Tibial nerve (tissue), 4 donors: ENCODE results near the gene GMDS. TPM values are rescaled to one million over a fixed set of nuclear protein-coding genes. Genes with fewer than 3 reads are reported as not detected.
A peak's percentile ranks its signal among the peaks of the same experiment; 100 is the strongest.

Experiments used
- DNase-seq, 2 donors: peaks; one replicate each; pipeline ENCODE4 v3.0.0-alpha.2; 2019; ENCODE audit warnings: low spot score in 2 of 2
- H3K27ac ChIP-seq, 4 donors: fragments of 200-600 bp; sonication (generic) in 3 of 4; one replicate each; pipeline ENCODE4 v1.5.1; 2017 to 2019; ENCODE audit warnings: mild to moderate bottlenecking in 1 of 4
- H3K27me3 ChIP-seq, 2 donors: fragments of 200-600 bp; sonication (generic) in 1 of 2; one replicate each; pipeline versions ENCODE4 v1.5.1 to v1.6.0; 2017 to 2019
- H3K36me3 ChIP-seq, 3 donors: fragments of 200-600 bp; sonication (generic); one replicate each; pipeline ENCODE4 v1.5.1; 2018 to 2019
- H3K4me1 ChIP-seq, 4 donors: fragments of 200-600 bp; sonication (generic) in 3 of 4; one replicate each; pipeline ENCODE4 v1.5.1; 2017 to 2019
- H3K4me3 ChIP-seq, 4 donors: fragments of 200-600 bp; sonication (generic) in 3 of 4; one replicate each; pipeline ENCODE4 v1.5.1; 2017 to 2019; ENCODE audit warnings: mild to moderate bottlenecking in 1 of 4, moderate library complexity in 1 of 4
- H3K9me3 ChIP-seq, 4 donors: fragments of 200-600 bp; sonication (generic) in 3 of 4; one replicate each; pipeline ENCODE4 v1.5.1; 2017 to 2019
- CTCF ChIP-seq, 5 experiments: fragments of 200-600 bp in 3 of 5; fragments of 450-650 bp in 2 of 5; sonication (generic) in 3 of 5; IDR thresholded peaks; one replicate each; pipeline ENCODE4 v1.5.1; 2016 to 2019; ENCODE audit warnings: antibody characterized with exemption in 5 of 5, mild to moderate bottlenecking in 3 of 5, moderate library complexity in 2 of 5
- EP300 ChIP-seq, 2 donors: sonication (generic); formaldehyde crosslinking; IDR thresholded peaks; one replicate each; pipeline ENCODE4 v1.6.1; 2017; ENCODE audit warnings: antibody characterized with exemption in 2 of 2, mild to moderate bottlenecking in 1 of 2
- POLR2A ChIP-seq, 2 donors: fragments of 450-650 bp; IDR thresholded peaks; one replicate each; pipeline ENCODE4 v1.6.1; 2017; ENCODE audit warnings: antibody characterized with exemption in 2 of 2, mild to moderate bottlenecking in 2 of 2, moderate library complexity in 2 of 2
- WGBS, 2 donors: methylation state at CpG; one replicate each; pipeline ENCODE4 v1.1.5; 2018; 5-methylcytosine and 5-hydroxymethylcytosine counted together
- total RNA-seq, 4 donors: library from RNA; depleted of rRNA; stranded (reverse); fragments of >200 nt; gene quantifications; one replicate each; pipeline ENCODE4 v1.1.0, GENCODE V29; 2016

GMDS gene
- total RNA-seq, 4 donors from 2014 or later: 14.9 to 46.5 (median 32.8) TPM

GRCh38 chr6:1620504-1621069, 624.8 kb downstream of the GMDS start:
- peak overlapping the region; percentile 56 to 93 (median 73) for H3K27ac ChIP-seq
- H3K9me3 ChIP-seq: no peaks in the 10 kb centered on the region
- peaks cover 0 to 60% (median 16%) of the 10 kb centered on the region in 4 donors for H3K4me1 ChIP-seq
- no peak for TF ChIP-seq CTCF (IDR thresholded peaks at IDR 0.05)
- DNase-seq: no peak
- WGBS, 2 donors: 50 to 51% methylated on average over 41 to 48 of the region's 50 CpGs
- peaks cover 0 to 4% (median 0%) of the 10 kb centered on the region in 3 donors for H3K36me3 ChIP-seq
- H3K27me3 ChIP-seq: peaks cover 0 to 74% of the 10 kb centered on the region in 2 donors
- peak overlapping the region; percentile 7 to 81 (median 19) for H3K4me3 ChIP-seq

GRCh38 chr6:1619673-1620503, 625.5 kb downstream of the GMDS start:
- peak overlapping the region; percentile 16 to 81 (median 19) for H3K4me3 ChIP-seq
- peaks cover 0 to 57% (median 14%) of the 10 kb centered on the region in 4 donors for H3K4me1 ChIP-seq
- TF ChIP-seq POLR2A (IDR thresholded peaks at IDR 0.05): no peak
- no peak for TF ChIP-seq CTCF (IDR thresholded peaks at IDR 0.05)
- TF ChIP-seq EP300 (IDR thresholded peaks at IDR 0.05): peak in 1 of 2 donors; percentile 43
- WGBS, 2 donors: 16 to 27% methylated on average over 47 to 54 of the region's 83 CpGs
- peaks cover 0 to 74% of the 10 kb centered on the region in 2 donors for H3K27me3 ChIP-seq
- DNase-seq: no peak
- peaks cover 0 to 4% (median 0%) of the 10 kb centered on the region in 3 donors for H3K36me3 ChIP-seq
- peak overlapping the region; percentile 56 to 93 (median 73) for H3K27ac ChIP-seq
- H3K9me3 ChIP-seq: no peaks in the 10 kb centered on the region

GRCh38 chr6:1619098-1619672, 626.2 kb downstream of the GMDS start:
- no peak for DNase-seq
- H3K9me3 ChIP-seq: no peaks in the 10 kb centered on the region
- H3K4me3 ChIP-seq: peak overlapping the region; percentile 16 to 81 (median 22)
- no peak for TF ChIP-seq EP300 (IDR thresholded peaks at IDR 0.05)
- TF ChIP-seq CTCF (IDR thresholded peaks at IDR 0.05): no peak
- TF ChIP-seq POLR2A (IDR thresholded peaks at IDR 0.05): no peak
- peaks cover 0 to 4% (median 0%) of the 10 kb centered on the region in 3 donors for H3K36me3 ChIP-seq
- peaks cover 0 to 75% of the 10 kb centered on the region in 2 donors for H3K27me3 ChIP-seq
- H3K4me1 ChIP-seq: peaks cover 0 to 60% (median 15%) of the 10 kb centered on the region in 4 donors
- 26 to 46% methylated on average over 28 to 29 of the region's 40 CpGs for WGBS, 2 donors
- peak overlapping the region; percentile 56 to 93 (median 73) for H3K27ac ChIP-seq

GRCh38 chr6:1618311-1619097, 626.9 kb downstream of the GMDS start:
- Histone ChIP-seq H3K9me3 (no peaks in the 10 kb centered on the region), H3K4me1 (peaks cover 0 to 55% (median 15%) of the 10 kb centered on the region in 4 donors), H3K4me3 (peak overlapping the region in 3 of 4 donors; percentile 1 to 81 (median 22)), H3K27ac (peak overlapping the region; percentile 56 to 93 (median 73)), H3K36me3 (peaks cover 0 to 4% (median 0%) of the 10 kb centered on the region in 3 donors), H3K27me3 (peaks cover 0 to 75% of the 10 kb centered on the region in 2 donors)
- 27 to 40% methylated on average over 30 to 31 of the region's 31 CpGs for WGBS, 2 donors
- TF ChIP-seq CTCF (IDR thresholded peaks at IDR 0.05): no peak
- TF ChIP-seq POLR2A (IDR thresholded peaks at IDR 0.05): no peak
- no peak for TF ChIP-seq EP300 (IDR thresholded peaks at IDR 0.05)
- DNase-seq: no peak
